SK-N-SH treated with all-trans-retinoic acid at 6 μM for 48 hours (cell line): ENCODE measurements around the gene AKNA.

Source experiments
- GLIS3 ChIP-seq: fragments of 250-450 bp; sonication (Bioruptor Pico); IDR thresholded peaks from 2 replicates; pipeline ENCODE4 v1.5.0; 2020; ENCODE audit warnings: mild to moderate bottlenecking, moderate library complexity
- ISL1 ChIP-seq: fragments of 250-450 bp; sonication (Bioruptor Pico); IDR thresholded peaks from 2 replicates; pipeline ENCODE4 v2.1.2; 2022; ENCODE audit warnings: mild to moderate bottlenecking, moderate library complexity
- RARB ChIP-seq: fragments of 250-450 bp; sonication (Bioruptor Pico); IDR thresholded peaks from 2 replicates; pipeline ENCODE4 v1.8.0; 2021; ENCODE audit warnings: mild to moderate bottlenecking, moderate library complexity
- SNAI2 ChIP-seq: fragments of 250-450 bp; sonication (Bioruptor Pico); IDR thresholded peaks from 2 replicates; pipeline ENCODE4 v1.5.0; 2020; ENCODE audit warnings: mild to moderate bottlenecking, moderate library complexity
- ZNF565 ChIP-seq: fragments of 450-650 bp; formaldehyde crosslinking; conservative IDR thresholded peaks from 2 replicates; pipeline ENCODE4 v1.5.0; 2020; ENCODE audit warnings: low read depth, mild to moderate bottlenecking, moderate library complexity
- TF ChIP-seq, protein P1 (sequence below): fragments of 250-450 bp; sonication (Bioruptor Pico); IDR thresholded peaks from 2 replicates; pipeline ENCODE4 v1.5.1; 2021; ENCODE audit warnings: mild to moderate bottlenecking, moderate library complexity
- TF ChIP-seq, protein P2 (sequence below): fragments of 250-450 bp; sonication (Bioruptor Pico); IDR thresholded peaks from 2 replicates; pipeline ENCODE4 v1.8.0; 2020; ENCODE audit warnings: mild to moderate bottlenecking, moderate library complexity, borderline replicate concordance

DNA sequence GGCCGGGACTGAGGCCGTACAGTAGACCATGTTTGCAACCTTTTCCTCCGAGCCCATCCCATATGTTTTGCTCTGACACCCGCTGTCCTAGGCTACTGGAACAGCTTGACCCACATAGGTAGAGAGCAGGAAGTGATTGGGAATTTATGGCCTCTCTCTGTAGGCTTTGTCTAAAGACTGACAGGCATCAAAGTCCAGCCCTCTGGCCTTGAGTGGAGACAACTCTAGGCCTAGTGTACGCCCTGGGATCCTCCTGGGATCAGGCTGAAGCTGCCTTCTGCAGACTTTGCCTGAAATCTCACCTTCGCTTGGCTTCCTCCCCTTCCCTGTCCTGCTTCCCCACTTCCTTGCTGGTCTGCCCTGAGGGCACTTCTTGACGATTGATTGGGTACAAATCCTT lies 13.6 kb upstream of the AKNA start:
- no peak for TF ChIP-seq ISL1 (CRISPR knock-in tag)
- no peak for TF ChIP-seq ZNF565 (CRISPR knock-in tag)
- TF ChIP-seq RARB (CRISPR knock-in tag): no peak
- TF ChIP-seq GLIS3 (CRISPR knock-in tag): no peak
- TF ChIP-seq, protein P1, sequence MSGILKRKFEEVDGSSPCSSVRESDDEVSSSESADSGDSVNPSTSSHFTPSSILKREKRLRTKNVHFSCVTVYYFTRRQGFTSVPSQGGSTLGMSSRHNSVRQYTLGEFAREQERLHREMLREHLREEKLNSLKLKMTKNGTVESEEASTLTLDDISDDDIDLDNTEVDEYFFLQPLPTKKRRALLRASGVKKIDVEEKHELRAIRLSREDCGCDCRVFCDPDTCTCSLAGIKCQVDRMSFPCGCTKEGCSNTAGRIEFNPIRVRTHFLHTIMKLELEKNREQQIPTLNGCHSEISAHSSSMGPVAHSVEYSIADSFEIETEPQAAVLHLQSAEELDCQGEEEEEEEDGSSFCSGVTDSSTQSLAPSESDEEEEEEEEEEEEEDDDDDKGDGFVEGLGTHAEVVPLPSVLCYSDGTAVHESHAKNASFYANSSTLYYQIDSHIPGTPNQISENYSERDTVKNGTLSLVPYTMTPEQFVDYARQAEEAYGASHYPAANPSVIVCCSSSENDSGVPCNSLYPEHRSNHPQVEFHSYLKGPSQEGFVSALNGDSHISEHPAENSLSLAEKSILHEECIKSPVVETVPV (CRISPR knock-in tag): no peak
- TF ChIP-seq, protein P2, sequence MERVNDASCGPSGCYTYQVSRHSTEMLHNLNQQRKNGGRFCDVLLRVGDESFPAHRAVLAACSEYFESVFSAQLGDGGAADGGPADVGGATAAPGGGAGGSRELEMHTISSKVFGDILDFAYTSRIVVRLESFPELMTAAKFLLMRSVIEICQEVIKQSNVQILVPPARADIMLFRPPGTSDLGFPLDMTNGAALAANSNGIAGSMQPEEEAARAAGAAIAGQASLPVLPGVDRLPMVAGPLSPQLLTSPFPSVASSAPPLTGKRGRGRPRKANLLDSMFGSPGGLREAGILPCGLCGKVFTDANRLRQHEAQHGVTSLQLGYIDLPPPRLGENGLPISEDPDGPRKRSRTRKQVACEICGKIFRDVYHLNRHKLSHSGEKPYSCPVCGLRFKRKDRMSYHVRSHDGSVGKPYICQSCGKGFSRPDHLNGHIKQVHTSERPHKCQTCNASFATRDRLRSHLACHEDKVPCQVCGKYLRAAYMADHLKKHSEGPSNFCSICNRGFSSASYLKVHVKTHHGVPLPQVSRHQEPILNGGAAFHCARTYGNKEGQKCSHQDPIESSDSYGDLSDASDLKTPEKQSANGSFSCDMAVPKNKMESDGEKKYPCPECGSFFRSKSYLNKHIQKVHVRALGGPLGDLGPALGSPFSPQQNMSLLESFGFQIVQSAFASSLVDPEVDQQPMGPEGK (CRISPR knock-in tag): no peak
- no peak for TF ChIP-seq SNAI2 (CRISPR knock-in tag)
